HEK293 (cell line): ENCODE data around the gene MAP2.

ENCODE experiments used
- CTCF ChIP-seq: fragments of 450-650 bp; formaldehyde crosslinking; IDR thresholded peaks from 2 replicates; pipeline ENCODE4 v1.5.1; 2016; ENCODE audit warnings: missing biosample characterization, missing genetic modification characterization
- MZF1 ChIP-seq: fragments of 450-650 bp; formaldehyde crosslinking; IDR thresholded peaks from 2 replicates; pipeline ENCODE4 v1.5.1; 2017; ENCODE audit warnings: missing biosample characterization, missing genetic modification characterization, borderline replicate concordance
- REST ChIP-seq: fragments of 450-650 bp; formaldehyde crosslinking; IDR thresholded peaks from 2 replicates; pipeline ENCODE4 v1.5.1; 2016; ENCODE audit warnings: missing biosample characterization, missing genetic modification characterization
- TCF7L2 ChIP-seq: IDR thresholded peaks from 2 replicates; pipeline ENCODE4 v1.6.1; 2011; ENCODE audit warnings: low read depth, mild to moderate bottlenecking, inconsistent platforms, low read length, moderate library complexity, borderline replicate concordance
- YY1 ChIP-seq: fragments of 450-650 bp; formaldehyde crosslinking; IDR thresholded peaks from 2 replicates; pipeline ENCODE4 v1.5.1; 2018; ENCODE audit warnings: missing biosample characterization, missing genetic modification characterization
- ZNF114 ChIP-seq: fragments of 450-650 bp; formaldehyde crosslinking; IDR thresholded peaks from 2 replicates; pipeline ENCODE4 v1.5.0; 2017; ENCODE audit warnings: missing biosample characterization, missing genetic modification characterization
- ZNF174 ChIP-seq: fragments of 450-650 bp; formaldehyde crosslinking; IDR thresholded peaks from 2 replicates; pipeline ENCODE4 v1.5.0; 2017; ENCODE audit warnings: missing biosample characterization, mild to moderate bottlenecking, missing genetic modification characterization
- ZNF221 ChIP-seq: fragments of 450-650 bp; formaldehyde crosslinking; IDR thresholded peaks from 2 replicates; pipeline ENCODE4 v1.5.1; 2017; ENCODE audit warnings: missing biosample characterization, missing genetic modification characterization, borderline replicate concordance
- ZNF23 ChIP-seq: fragments of 450-650 bp; formaldehyde crosslinking; IDR thresholded peaks from 2 replicates; pipeline ENCODE4 v1.5.1; 2016; ENCODE audit warnings: missing biosample characterization, missing genetic modification characterization, borderline replicate concordance
- ZNF274 ChIP-seq, 2 experiments: fragments of 200-500 bp in 1 of 2; fragments of 450-650 bp in 1 of 2; sonication (Bioruptor generic) in 1 of 2; formaldehyde crosslinking in 1 of 2; IDR thresholded peaks; 2 replicates each; pipeline versions ENCODE4 v1.5.1 to v1.6.1; 2014 to 2016; ENCODE audit warnings: borderline replicate concordance in 1 of 2, inconsistent platforms in 1 of 2, low read length in 1 of 2, missing biosample characterization in 1 of 2, missing genetic modification characterization in 1 of 2
- ZNF423 ChIP-seq: fragments of 450-650 bp; formaldehyde crosslinking; IDR thresholded peaks from 2 replicates; pipeline ENCODE4 v1.5.1; 2016; ENCODE audit warnings: missing biosample characterization, missing genetic modification characterization
- ZNF521 ChIP-seq: fragments of 450-650 bp; formaldehyde crosslinking; IDR thresholded peaks from 2 replicates; pipeline ENCODE4 v1.5.1; 2017; ENCODE audit warnings: missing biosample characterization, mild to moderate bottlenecking, missing genetic modification characterization

- TF ChIP-seq CTCF (no peak), MZF1 (tag by site-specific recombination) (no peak), ZNF174 (tag by site-specific recombination) (no peak), YY1 (tag by site-specific recombination) (no peak), ZNF114 (tag by site-specific recombination) (no peak), ZNF221 (tag by site-specific recombination) (no peak), ZNF274 (IDR thresholded peaks at IDR 0.05; ENCODE audit: low read length) (no peak), ZNF274 (tag by site-specific recombination; IDR thresholded peaks at IDR 0.05; ENCODE audit: borderline replicate concordance) (no peak), TCF7L2 (no peak), ZNF23 (tag by site-specific recombination) (no peak), ZNF521 (no peak), REST (tag by site-specific recombination) (no peak), ZNF423 (tag by site-specific recombination) (no peak)
Observed at GRCh38 chr2:209499069-209499468, 75.2 kb downstream of the MAP2 start.
